HCT116 (cell line): ENCODE measurements around the gene NSMCE1. TPM values are rescaled to one million over a fixed set of nuclear protein-coding genes. Genes with fewer than 3 reads are reported as not detected.

Experiments used
- ATAC-seq: fragments of 200-7000 bp; cut with Tn5 transposase; 2 replicates; pipeline ENCODE4 v1.9.1; 2020; ENCODE audit warnings: mild to moderate bottlenecking, moderate library complexity
- BruUV-seq: library from RNA; stranded (reverse); fragments of 400-500 nt; replicated peaks from 2 replicates; lab custom pipeline; 2021; lab: Mats Ljungman, UMichigan
- CTCF ChIA-PET: fragments of 300-600 bp; sonication (Branson Sonifier 250); formaldehyde crosslinking; loops from one replicate; lab custom pipeline; 2021; ENCODE audit warnings: antibody characterized with exemption; lab: Charles Lee
- POLR2A ChIA-PET: fragments of 300-600, 350-600 bp; sonication (Branson Sonifier 250); formaldehyde crosslinking; loops from one replicate; lab custom pipeline; 2021; ENCODE audit warnings: antibody characterized with exemption; lab: Charles Lee
- RAD21 ChIA-PET, 2 experiments: fragments of 300-600 bp; sonication (Branson Sonifier 250); formaldehyde crosslinking; loops; one replicate each; lab custom pipeline; 2023; ENCODE audit warnings: low total read pairs in 2 of 2; ENCODE audit not compliant: uncharacterized antibody in 2 of 2, unreplicated experiment in 2 of 2, low non-redundant PET in 1 of 2; lab: Charles Lee
- DNase-seq: peaks from one replicate; pipeline ENCODE4 v3.0.0-alpha.2; 2010; ENCODE audit warnings: low read depth, low spot score
- H2AFZ ChIP-seq: fragments of 200-600 bp; shearing (Covaris generic), sonication (generic); 2 replicates; pipeline ENCODE4 v1.6.1; 2017; ENCODE audit warnings: low read depth, mixed run types, mixed read lengths, antibody characterized with exemption, low read length; ENCODE audit not compliant: poor library complexity, severe bottlenecking
- H3K27ac ChIP-seq: 2 replicates; pipeline ENCODE4 v1.5.1; 2012; ENCODE audit warnings: low read depth, low read length
- H3K27me3 ChIP-seq: fragments of 200-600 bp; sonication (generic); 2 replicates; pipeline ENCODE4 v1.6.1; 2016; ENCODE audit warnings: mixed run types, low read length, mixed read lengths; ENCODE audit not compliant: insufficient read depth
- H3K36me3 ChIP-seq, 2 experiments: fragments of 200-500 bp in 1 of 2; fragments of 200-600 bp in 1 of 2; sonication (Bioruptor generic) in 1 of 2; sonication (generic) in 1 of 2; 2 replicates each; pipeline versions ENCODE4 v1.5.1 to v1.6.1; 2014 to 2016; ENCODE audit warnings: low read length in 2 of 2, inconsistent platforms in 1 of 2, mixed read lengths in 1 of 2, mixed run types in 1 of 2; ENCODE audit not compliant: insufficient read depth in 2 of 2, control insufficient read depth in 1 of 2
- H3K4me1 ChIP-seq, 2 experiments: fragments of 200-600 bp in 1 of 2; sonication (generic) in 1 of 2; 2 replicates each; pipeline versions ENCODE4 v1.5.1 to v1.6.1; 2012 to 2017; ENCODE audit warnings: low read length in 2 of 2, inconsistent platforms in 1 of 2, mild to moderate bottlenecking in 1 of 2, mixed read lengths in 1 of 2, mixed run types in 1 of 2, moderate library complexity in 1 of 2; ENCODE audit not compliant: insufficient read depth in 2 of 2, control insufficient read depth in 1 of 2
- H3K4me2 ChIP-seq: fragments of 200-600 bp; sonication (generic); 2 replicates; pipeline ENCODE4 v1.6.1; 2017; ENCODE audit warnings: mixed run types, low read length, mixed read lengths
- H3K4me3 ChIP-seq, 2 experiments: fragments of 200-600 bp in 1 of 2; sonication (generic) in 1 of 2; replicated peaks in 1 of 2; 2 replicates each; pipeline ENCODE4 v1.5.1; 2011 to 2016; ENCODE audit warnings: low read length in 2 of 2, control low read depth in 1 of 2, low read depth in 1 of 2, mild to moderate bottlenecking in 1 of 2, mixed read lengths in 1 of 2, mixed run types in 1 of 2
- H3K79me2 ChIP-seq: fragments of 200-600 bp; sonication (generic); 2 replicates; pipeline ENCODE4 v1.6.1; 2017; ENCODE audit warnings: mild to moderate bottlenecking, mixed run types, low read length, moderate library complexity, mixed read lengths; ENCODE audit not compliant: insufficient read depth
- H3K9ac ChIP-seq: fragments of 200-600 bp; sonication (generic); 2 replicates; pipeline ENCODE4 v1.6.1; 2016; ENCODE audit warnings: low read length, mixed read lengths
- H3K9me2 ChIP-seq: fragments of 200-600 bp; sonication (generic), shearing (Covaris generic); 2 replicates; pipeline ENCODE4 v1.6.1; 2017; ENCODE audit warnings: mixed run types, mild to moderate bottlenecking, moderate library complexity; ENCODE audit not compliant: insufficient read depth
- H3K9me3 ChIP-seq, 2 experiments: fragments of 200-500 bp in 1 of 2; fragments of 200-600 bp in 1 of 2; sonication (Bioruptor generic) in 1 of 2; sonication (generic) in 1 of 2; 2 replicates each; pipeline ENCODE4 v1.6.1; 2014 to 2017; ENCODE audit warnings: low read length in 2 of 2, mixed read lengths in 2 of 2, inconsistent platforms in 1 of 2, low read depth in 1 of 2, mild to moderate bottlenecking in 1 of 2, mixed run types in 1 of 2, moderate library complexity in 1 of 2; ENCODE audit not compliant: control insufficient read depth in 1 of 2, insufficient read depth in 1 of 2
- H4K20me1 ChIP-seq: fragments of 200-600 bp; sonication (generic), shearing (Covaris generic); 2 replicates; pipeline ENCODE4 v1.6.1; 2017; ENCODE audit warnings: mixed run types, mild to moderate bottlenecking, moderate library complexity; ENCODE audit not compliant: insufficient read depth
- ELF1 ChIP-seq: IDR thresholded peaks from 2 replicates; pipeline ENCODE4 v1.6.1; 2012; ENCODE audit warnings: low read depth, borderline replicate concordance
- EZH2 ChIP-seq: fragments of 200-600 bp; sonication (generic); IDR thresholded peaks from 2 replicates; pipeline ENCODE4 v1.6.1; 2017; ENCODE audit warnings: antibody characterized with exemption, mixed run types
- FOSL1 ChIP-seq: IDR thresholded peaks from 2 replicates; pipeline ENCODE4 v1.6.1; 2012; ENCODE audit warnings: low read depth
- JUND ChIP-seq: IDR thresholded peaks from 2 replicates; pipeline ENCODE4 v1.6.1; 2012
- SP1 ChIP-seq: IDR thresholded peaks from 2 replicates; pipeline ENCODE4 v1.6.1; 2012; ENCODE audit warnings: low read depth
- SRF ChIP-seq: IDR thresholded peaks from 2 replicates; pipeline ENCODE4 v1.6.1; 2012; ENCODE audit warnings: low read depth
- TCF7L2 ChIP-seq: IDR thresholded peaks from 2 replicates; pipeline ENCODE4 v1.7.0; 2011; ENCODE audit warnings: borderline replicate concordance, inconsistent platforms; ENCODE audit not compliant: insufficient read depth, insufficient read length; ENCODE audit errors: extremely low read depth
- YY1 ChIP-seq: IDR thresholded peaks from 2 replicates; pipeline ENCODE4 v1.6.1; 2011; ENCODE audit warnings: low read length, low read depth, moderate library complexity, mild to moderate bottlenecking; ENCODE audit not compliant: insufficient replicate concordance; ENCODE audit errors: extremely low read depth
- ZNF274 ChIP-seq: fragments of 200-500 bp; sonication (Bioruptor generic); IDR thresholded peaks from 2 replicates; pipeline ENCODE4 v1.6.1; 2014; ENCODE audit warnings: mild to moderate bottlenecking, low read depth, low read length, inconsistent platforms
- intact Hi-C: fragments of 100-400 bp; cut with micrococcal nuclease; formaldehyde crosslinking; loops from 2 replicates; pipeline ENCODE4 v1.10.0; 2022
- total RNA-seq: library from RNA; stranded (reverse); gene quantifications from one replicate; pipeline ENCODE4 v1.2.1, GENCODE V29; 2021; ENCODE audit not compliant: unreplicated experiment
- TF ChIP-seq, protein P1 (sequence below): IDR thresholded peaks from 2 replicates; pipeline ENCODE4 v1.6.1; 2012

The NSMCE1 gene
- total RNA-seq, 1 experiment from 2014 or later, result 85.6 TPM

DNA sequence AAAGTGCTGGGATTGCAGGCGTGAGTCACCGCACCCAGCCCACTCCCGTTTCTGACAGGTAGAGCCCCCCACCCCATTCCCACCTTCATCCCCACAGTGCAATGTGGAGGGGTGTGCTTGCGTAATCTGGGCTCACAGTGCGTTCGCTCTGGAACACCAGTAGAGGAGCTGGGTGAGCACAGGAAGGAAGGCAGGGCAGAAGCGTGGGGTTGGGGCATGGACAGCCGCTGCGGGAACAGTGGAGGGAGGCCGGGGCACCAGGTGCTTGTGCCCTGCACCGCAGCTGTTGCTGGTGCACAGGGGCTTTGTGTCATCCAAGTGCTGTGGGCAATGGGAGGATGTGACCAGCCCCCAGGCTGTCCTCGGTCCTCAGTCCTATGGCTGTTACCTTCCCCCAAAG, 40.5 kb downstream of the NSMCE1 start:
- no peak overlapping the region for H3K4me2 ChIP-seq
- ATAC-seq (no peak), DNase-seq (no peak)
- CTCF ChIA-PET, result no interaction called here
- POLR2A ChIA-PET, result no interaction called here
- H4K20me1 ChIP-seq, result no peaks in the 10 kb centered on the region
- TF ChIP-seq FOSL1 (no peak), SRF (no peak), TCF7L2 (no peak)
- RAD21 ChIA-PET, result no interaction called here
- H3K79me2 ChIP-seq, result no peaks in the 10 kb centered on the region
- H3K27me3 ChIP-seq, result no peaks in the 10 kb centered on the region
- H3K9me3 ChIP-seq, result no peaks in the 10 kb centered on the region
- no peak overlapping the region for H2AFZ ChIP-seq
- H3K27ac ChIP-seq, result no peak overlapping the region
- H3K9ac ChIP-seq, result no peak overlapping the region
- intact Hi-C loops, result no loop called here
- H3K36me3 ChIP-seq, result no peaks in the 10 kb centered on the region; a peak in 1 of 4 replicates
- H3K9me2 ChIP-seq, result no peaks in the 10 kb centered on the region
- BruUV-seq, result no TSS peak
- no peak overlapping the region for H3K4me3 ChIP-seq
- H3K4me1 ChIP-seq, result peaks cover under 1 to 6% of the 10 kb centered on the region in 2 experiments; a peak in 3 of 4 replicates

DNA sequence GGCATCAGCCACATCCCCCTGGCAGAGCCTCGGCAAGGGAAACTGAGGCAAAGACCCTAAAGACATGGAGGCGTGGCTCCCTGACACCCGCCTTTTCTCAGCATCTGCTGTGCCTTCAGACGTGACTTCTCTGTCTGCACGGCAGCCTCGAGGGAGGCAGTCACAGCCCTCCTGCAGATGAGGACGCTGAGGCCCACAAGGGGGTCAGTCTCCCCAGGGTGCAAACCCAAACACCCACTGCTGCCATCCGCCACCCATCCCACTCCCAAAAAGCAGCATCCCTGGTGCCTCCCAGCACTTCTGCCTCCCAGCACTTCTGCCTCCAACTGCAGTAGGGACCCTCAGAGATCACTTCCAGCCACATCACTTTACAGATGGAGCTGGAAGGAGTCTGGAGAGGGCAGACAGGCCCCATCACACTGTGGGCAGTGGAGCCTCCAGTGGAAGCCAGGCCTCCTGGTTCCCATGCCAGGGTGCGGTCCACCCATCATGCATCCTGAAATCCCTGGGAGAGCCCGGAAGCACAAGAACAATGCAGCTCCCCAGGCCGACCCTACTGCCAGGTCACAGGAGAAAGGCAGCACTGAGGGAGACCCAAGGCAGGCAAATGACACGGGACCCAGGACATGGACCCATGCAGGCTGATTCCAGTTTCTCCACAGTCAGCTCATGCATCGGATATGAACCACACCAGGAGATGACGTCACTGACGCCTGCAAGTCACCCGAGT, 41.4 kb downstream of the NSMCE1 start:
- no TSS peak for BruUV-seq
- H3K79me2 ChIP-seq, result no peaks in the 10 kb centered on the region
- peaks cover 8 to 14% of the 10 kb centered on the region in 2 experiments; a peak in 3 of 4 replicates for H3K4me1 ChIP-seq
- ChIA-PET RAD21 (no interaction called here), POLR2A (no interaction called here), CTCF (interaction anchor here (1.5 kb wide), 1 partner anchor 139 kb away, joined by 3 read pairs; no protein-coding TSS in a partner anchor)
- no peaks in the 10 kb centered on the region for H4K20me1 ChIP-seq
- no peaks in the 10 kb centered on the region for H3K27me3 ChIP-seq
- no peaks in the 10 kb centered on the region for H3K9me2 ChIP-seq
- ATAC-seq (no peak), DNase-seq (no peak)
- no peak overlapping the region for H3K4me3 ChIP-seq
- H3K9me3 ChIP-seq, result no peaks in the 10 kb centered on the region
- intact Hi-C loops, result no loop called here
- H2AFZ ChIP-seq, result no peak overlapping the region
- H3K4me2 ChIP-seq, result no peak overlapping the region
- H3K27ac ChIP-seq, result no peak overlapping the region
- no peak overlapping the region for H3K9ac ChIP-seq
- TF ChIP-seq TCF7L2 (no peak), JUND (no peak), ELF1 (no peak), SP1 (no peak), ZNF274 (no peak), YY1 (no peak), EZH2 (no peak)
- TF ChIP-seq, protein P1, sequence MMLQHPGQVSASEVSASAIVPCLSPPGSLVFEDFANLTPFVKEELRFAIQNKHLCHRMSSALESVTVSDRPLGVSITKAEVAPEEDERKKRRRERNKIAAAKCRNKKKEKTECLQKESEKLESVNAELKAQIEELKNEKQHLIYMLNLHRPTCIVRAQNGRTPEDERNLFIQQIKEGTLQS, result no peak
- H3K36me3 ChIP-seq, result no peaks in the 10 kb centered on the region; a peak in 1 of 4 replicates
